ENCODE measurements around the gene PPL. TPM values are rescaled to one million over a fixed set of nuclear protein-coding genes. Genes with fewer than 3 reads are reported as not detected.

PPL gene, protein sequence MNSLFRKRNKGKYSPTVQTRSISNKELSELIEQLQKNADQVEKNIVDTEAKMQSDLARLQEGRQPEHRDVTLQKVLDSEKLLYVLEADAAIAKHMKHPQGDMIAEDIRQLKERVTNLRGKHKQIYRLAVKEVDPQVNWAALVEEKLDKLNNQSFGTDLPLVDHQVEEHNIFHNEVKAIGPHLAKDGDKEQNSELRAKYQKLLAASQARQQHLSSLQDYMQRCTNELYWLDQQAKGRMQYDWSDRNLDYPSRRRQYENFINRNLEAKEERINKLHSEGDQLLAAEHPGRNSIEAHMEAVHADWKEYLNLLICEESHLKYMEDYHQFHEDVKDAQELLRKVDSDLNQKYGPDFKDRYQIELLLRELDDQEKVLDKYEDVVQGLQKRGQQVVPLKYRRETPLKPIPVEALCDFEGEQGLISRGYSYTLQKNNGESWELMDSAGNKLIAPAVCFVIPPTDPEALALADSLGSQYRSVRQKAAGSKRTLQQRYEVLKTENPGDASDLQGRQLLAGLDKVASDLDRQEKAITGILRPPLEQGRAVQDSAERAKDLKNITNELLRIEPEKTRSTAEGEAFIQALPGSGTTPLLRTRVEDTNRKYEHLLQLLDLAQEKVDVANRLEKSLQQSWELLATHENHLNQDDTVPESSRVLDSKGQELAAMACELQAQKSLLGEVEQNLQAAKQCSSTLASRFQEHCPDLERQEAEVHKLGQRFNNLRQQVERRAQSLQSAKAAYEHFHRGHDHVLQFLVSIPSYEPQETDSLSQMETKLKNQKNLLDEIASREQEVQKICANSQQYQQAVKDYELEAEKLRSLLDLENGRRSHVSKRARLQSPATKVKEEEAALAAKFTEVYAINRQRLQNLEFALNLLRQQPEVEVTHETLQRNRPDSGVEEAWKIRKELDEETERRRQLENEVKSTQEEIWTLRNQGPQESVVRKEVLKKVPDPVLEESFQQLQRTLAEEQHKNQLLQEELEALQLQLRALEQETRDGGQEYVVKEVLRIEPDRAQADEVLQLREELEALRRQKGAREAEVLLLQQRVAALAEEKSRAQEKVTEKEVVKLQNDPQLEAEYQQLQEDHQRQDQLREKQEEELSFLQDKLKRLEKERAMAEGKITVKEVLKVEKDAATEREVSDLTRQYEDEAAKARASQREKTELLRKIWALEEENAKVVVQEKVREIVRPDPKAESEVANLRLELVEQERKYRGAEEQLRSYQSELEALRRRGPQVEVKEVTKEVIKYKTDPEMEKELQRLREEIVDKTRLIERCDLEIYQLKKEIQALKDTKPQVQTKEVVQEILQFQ (N-terminal part only)
- 2.1 TPM for polyA plus RNA-seq (2013, experiment 1 of 2)
- 2.6 TPM for polyA plus RNA-seq (2013, experiment 2 of 2)

GRCh38 chr16:4936991-4937781 is at the start of gene PPL:
Gene PPL (minus strand): TSS chr16:4937148. CDS start chr16:4937045, 103 bp downstream.
- 9 to 10% methylated on average over 71 to 72 of the region's 76 CpGs for WGBS, 2 experiments (ENCODE audit: insufficient coverage in 2 of 2)
- peak within 1 kb of the TSS; percentile 47 for H3K4me3 ChIP-seq (ENCODE audit: extremely low read depth, insufficient read depth, low read length, poor library complexity, severe bottlenecking)

GRCh38 chr16:4984174-4984990 is 47.4 kb upstream of the PPL start:
- Histone ChIP-seq H3K27ac (ENCODE audit: low read depth, low read length, severe bottlenecking) (no peak overlapping the region), H3K4me1 (ENCODE audit: control insufficient read depth, insufficient read depth, low read length, poor library complexity, severe bottlenecking) (peaks cover 16% of the 10 kb centered on the region), H3K9me3 (ENCODE audit: control insufficient read depth, low read length) (no peaks in the 10 kb centered on the region), H3K4me3 (ENCODE audit: extremely low read depth, insufficient read depth, low read length, poor library complexity, severe bottlenecking) (no peak overlapping the region), H3K36me3 (ENCODE audit: control insufficient read depth, insufficient read depth, low read length) (no peaks in the 10 kb centered on the region)
- no CpG with 5 or more reads among the region's 5 CpGs for WGBS, 2 experiments (ENCODE audit: insufficient coverage in 2 of 2)

More at GRCh38 chr16:4936991-4937781, at the start of gene PPL:
- Histone ChIP-seq H3K4me1 (ENCODE audit: control insufficient read depth, insufficient read depth, low read length, poor library complexity, severe bottlenecking) (peaks cover 4% of the 10 kb centered on the region), H3K36me3 (ENCODE audit: control insufficient read depth, insufficient read depth, low read length) (no peaks in the 10 kb centered on the region), H3K9me3 (ENCODE audit: control insufficient read depth, low read length) (no peaks in the 10 kb centered on the region), H3K27ac (ENCODE audit: low read depth, low read length, severe bottlenecking) (no peak within 1 kb of the TSS)

- no peak overlapping the region for H3K27ac ChIP-seq (ENCODE audit: low read depth, low read length, severe bottlenecking)
- H3K4me1 ChIP-seq (ENCODE audit: control insufficient read depth, insufficient read depth, low read length, poor library complexity, severe bottlenecking): peaks cover 12% of the 10 kb centered on the region
- no peaks in the 10 kb centered on the region for H3K36me3 ChIP-seq (ENCODE audit: control insufficient read depth, insufficient read depth, low read length)
- 76 to 87% methylated on average over 6 to 16 of the region's 20 CpGs for WGBS, 2 experiments (ENCODE audit: insufficient coverage in 2 of 2)
- H3K4me3 ChIP-seq (ENCODE audit: extremely low read depth, insufficient read depth, low read length, poor library complexity, severe bottlenecking): no peak overlapping the region
- no peaks in the 10 kb centered on the region for H3K9me3 ChIP-seq (ENCODE audit: control insufficient read depth, low read length)
Measured at GRCh38 chr16:4982056-4982867, 45.3 kb upstream of the PPL start.

GRCh38 chr16:4981473-4981872 is 44.5 kb upstream of the PPL start:
- 87 to 95% methylated on average over 5 to 7 of the region's 7 CpGs for WGBS, 2 experiments (ENCODE audit: insufficient coverage in 2 of 2)
- peaks cover 12% of the 10 kb centered on the region for H3K4me1 ChIP-seq (ENCODE audit: control insufficient read depth, insufficient read depth, low read length, poor library complexity, severe bottlenecking)
- no peaks in the 10 kb centered on the region for H3K36me3 ChIP-seq (ENCODE audit: control insufficient read depth, insufficient read depth, low read length)
- H3K9me3 ChIP-seq (ENCODE audit: control insufficient read depth, low read length): no peaks in the 10 kb centered on the region
- no peak overlapping the region for H3K4me3 ChIP-seq (ENCODE audit: extremely low read depth, insufficient read depth, low read length, poor library complexity, severe bottlenecking)
- H3K27ac ChIP-seq (ENCODE audit: low read depth, low read length, severe bottlenecking): no peak overlapping the region

GRCh38 chr16:4980691-4981090 is 43.7 kb upstream of the PPL start:
- Histone ChIP-seq H3K4me3 (ENCODE audit: extremely low read depth, insufficient read depth, low read length, poor library complexity, severe bottlenecking) (no peak overlapping the region), H3K9me3 (ENCODE audit: control insufficient read depth, low read length) (peaks cover 3% of the 10 kb centered on the region), H3K36me3 (ENCODE audit: control insufficient read depth, insufficient read depth, low read length) (no peaks in the 10 kb centered on the region), H3K4me1 (ENCODE audit: control insufficient read depth, insufficient read depth, low read length, poor library complexity, severe bottlenecking) (peaks cover 12% of the 10 kb centered on the region), H3K27ac (ENCODE audit: low read depth, low read length, severe bottlenecking) (no peak overlapping the region)
- WGBS, 2 experiments (ENCODE audit: insufficient coverage in 2 of 2): 86 to 88% methylated on average over 6 to 10 of the region's 10 CpGs

- Histone ChIP-seq H3K4me1 (ENCODE audit: control insufficient read depth, insufficient read depth, low read length, poor library complexity, severe bottlenecking) (peaks cover 12% of the 10 kb centered on the region), H3K27ac (ENCODE audit: low read depth, low read length, severe bottlenecking) (no peak overlapping the region), H3K36me3 (ENCODE audit: control insufficient read depth, insufficient read depth, low read length) (no peaks in the 10 kb centered on the region), H3K9me3 (ENCODE audit: control insufficient read depth, low read length) (peaks cover 3% of the 10 kb centered on the region), H3K4me3 (ENCODE audit: extremely low read depth, insufficient read depth, low read length, poor library complexity, severe bottlenecking) (no peak overlapping the region)
- WGBS, 2 experiments (ENCODE audit: insufficient coverage in 2 of 2): 84 to 87% methylated on average over 19 to 23 of the region's 25 CpGs
Measured at GRCh38 chr16:4979736-4980660, 43.0 kb upstream of the PPL start.

DNA sequence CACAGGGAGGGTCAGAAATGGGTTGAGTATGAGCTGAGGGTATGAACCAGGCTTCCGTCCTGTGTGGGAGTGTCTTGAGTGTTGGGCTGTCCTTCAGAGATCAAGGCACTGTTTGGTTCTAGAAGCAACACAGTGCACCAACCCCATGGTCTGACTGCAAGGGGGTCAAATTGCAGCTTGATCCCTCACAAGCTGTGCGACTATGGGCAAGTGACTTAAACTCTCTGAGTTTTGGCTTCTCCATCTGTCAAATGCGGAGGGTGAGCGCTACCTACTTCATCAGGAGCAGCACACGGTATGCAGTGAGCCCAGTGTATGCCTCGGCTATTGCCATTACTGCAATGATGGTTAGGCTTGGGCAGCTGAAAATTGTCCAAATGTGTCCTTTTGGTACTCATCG is 42.2 kb upstream of the PPL start:
- WGBS, 2 experiments (ENCODE audit: insufficient coverage in 2 of 2): 90 to 96% methylated on average over 7 of the region's 7 CpGs
- peaks cover 12% of the 10 kb centered on the region for H3K4me1 ChIP-seq (ENCODE audit: control insufficient read depth, insufficient read depth, low read length, poor library complexity, severe bottlenecking)
- H3K36me3 ChIP-seq (ENCODE audit: control insufficient read depth, insufficient read depth, low read length): no peaks in the 10 kb centered on the region
- no peak overlapping the region for H3K4me3 ChIP-seq (ENCODE audit: extremely low read depth, insufficient read depth, low read length, poor library complexity, severe bottlenecking)
- peaks cover 3% of the 10 kb centered on the region for H3K9me3 ChIP-seq (ENCODE audit: control insufficient read depth, low read length)
- H3K27ac ChIP-seq (ENCODE audit: low read depth, low read length, severe bottlenecking): no peak overlapping the region

DNA sequence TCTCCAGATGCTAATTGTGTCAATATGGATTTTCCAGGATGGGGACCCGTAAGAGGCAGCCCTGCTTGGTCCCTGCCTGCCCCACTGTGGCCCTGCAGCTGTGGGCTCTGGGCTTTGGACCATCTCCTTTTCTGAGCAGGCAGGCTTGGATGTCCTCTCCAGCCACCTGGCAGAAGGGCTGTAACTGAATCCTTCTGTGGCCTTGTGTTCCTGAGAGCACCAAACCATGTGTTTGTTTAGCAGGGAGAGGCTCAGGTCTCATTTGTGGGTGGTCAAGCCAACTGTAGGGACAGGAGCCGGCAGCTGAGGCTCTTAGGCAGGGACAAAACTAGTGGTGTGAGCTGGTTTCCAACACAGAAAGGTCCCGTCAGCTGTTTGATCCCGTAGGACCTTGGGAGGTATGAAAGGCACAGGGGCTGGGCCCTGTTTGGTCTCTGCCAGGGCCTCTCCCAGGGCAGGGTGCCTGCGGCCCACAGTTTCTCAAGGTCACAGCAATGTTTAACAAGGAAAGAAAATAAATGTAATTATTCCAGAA is 39.7 kb upstream of the PPL start:
- H3K4me3 ChIP-seq (ENCODE audit: extremely low read depth, insufficient read depth, low read length, poor library complexity, severe bottlenecking): no peak overlapping the region
- peaks cover 10% of the 10 kb centered on the region for H3K9me3 ChIP-seq (ENCODE audit: control insufficient read depth, low read length)
- H3K27ac ChIP-seq (ENCODE audit: low read depth, low read length, severe bottlenecking): no peak overlapping the region
- WGBS, 2 experiments (ENCODE audit: insufficient coverage in 2 of 2): 85 to 95% methylated on average over 4 to 5 of the region's 5 CpGs
- H3K4me1 ChIP-seq (ENCODE audit: control insufficient read depth, insufficient read depth, low read length, poor library complexity, severe bottlenecking): peaks cover 8% of the 10 kb centered on the region
- H3K36me3 ChIP-seq (ENCODE audit: control insufficient read depth, insufficient read depth, low read length): no peaks in the 10 kb centered on the region
